Activated B cell treated with CpG ODN at 0.5 μM for 24 hours (primary cell): ENCODE measurements around the gene SNF8. TPM values are rescaled to one million over a fixed set of nuclear protein-coding genes. Genes with fewer than 3 reads are reported as not detected.

Source experiments
- ATAC-seq: fragments of 200-7000 bp; cut with Tn5 transposase; one replicate; pipeline ENCODE4 v1.10.0; 2021; ENCODE audit warnings: low read depth, mild to moderate bottlenecking, moderate library complexity
- CTCF ChIA-PET: fragments of 350-600 bp; sonication (Branson Sonifier 250); formaldehyde crosslinking; loops from one replicate; lab custom pipeline; 2021; ENCODE audit warnings: antibody characterized with exemption; lab: Charles Lee
- POLR2A ChIA-PET: fragments of 350-600 bp; sonication (Branson Sonifier 250); formaldehyde crosslinking; loops from one replicate; lab custom pipeline; 2021; ENCODE audit warnings: antibody characterized with exemption; lab: Charles Lee
- DNase-seq: peaks from one replicate; pipeline ENCODE4 v3.0.0; 2022
- H3K27ac Mint-ChIP-seq: one replicate; pipeline ENCODE4 v1.8.0; 2020; ENCODE audit warnings: mixed read lengths
- H3K27me3 Mint-ChIP-seq: one replicate; pipeline ENCODE4 v1.8.0; 2021; ENCODE audit warnings: mixed read lengths
- H3K36me3 Mint-ChIP-seq: one replicate; pipeline ENCODE4 v1.8.0; 2021; ENCODE audit warnings: low read depth, mixed read lengths
- H3K4me1 Mint-ChIP-seq: one replicate; pipeline ENCODE4 v1.8.0; 2021; ENCODE audit warnings: mixed read lengths
- H3K4me3 Mint-ChIP-seq: one replicate; pipeline ENCODE4 v1.8.0; 2020; ENCODE audit warnings: mild to moderate bottlenecking, mixed read lengths
- H3K9me3 Mint-ChIP-seq: one replicate; pipeline ENCODE4 v1.8.0; 2020; ENCODE audit warnings: mixed read lengths
- CTCF ChIP-seq: fragments of 200-600 bp; IDR thresholded peaks from one replicate; pipeline ENCODE4 v1.8.0; 2022; ENCODE audit warnings: antibody characterized with exemption, mild to moderate bottlenecking
- intact Hi-C: fragments of 100-400 bp; cut with micrococcal nuclease; formaldehyde crosslinking; loops from one replicate; pipeline ENCODE4 v1.15.1; 2024
- total RNA-seq: library from RNA; stranded (reverse); gene quantifications from 2 replicates; pipeline ENCODE4 v1.2.3, GENCODE V29; 2022

The SNF8 gene
- total RNA-seq, 1 donor from 2014 or later, result 130 TPM

GRCh38 chr17:48925251-48925990 lies 19.2 kb downstream of the SNF8 start:
- no peaks in the 10 kb centered on the region for H3K9me3 Mint-ChIP-seq
- ATAC-seq, result no peak
- H3K27ac Mint-ChIP-seq, result no peak overlapping the region
- TF ChIP-seq CTCF, result no peak
- peaks cover 90% of the 10 kb centered on the region for H3K36me3 Mint-ChIP-seq
- no peaks in the 10 kb centered on the region for H3K27me3 Mint-ChIP-seq
- POLR2A ChIA-PET, result no interaction called here
- no peak for DNase-seq
- intact Hi-C loops, result no loop called here
- no peaks in the 10 kb centered on the region for H3K4me1 Mint-ChIP-seq
- no peak overlapping the region for H3K4me3 Mint-ChIP-seq
- CTCF ChIA-PET, result no interaction called here

- Mint-ChIP-seq H3K27ac (peak overlapping the region; percentile 92), H3K4me3 (peak overlapping the region; percentile 60), H3K9me3 (no peaks in the 10 kb centered on the region), H3K4me1 (peaks cover 54% of the 10 kb centered on the region), H3K36me3 (peaks cover 80% of the 10 kb centered on the region), H3K27me3 (no peaks in the 10 kb centered on the region)
- POLR2A ChIA-PET, result interaction anchor here (0.6 to 5.8 kb wide), 13 partner anchors 8 to 1726 kb away, joined by 3 to 61 read pairs (median 5); partner anchors contain the start of genes ATP5MC1, CDC27, SNF8 and UBE2Z
- peak; percentile 90 for ATAC-seq
- no peak for TF ChIP-seq CTCF
- intact Hi-C loops, result loop anchor here (1.0 kb wide), 2 partner anchors 7 to 29 kb away; partner anchors contain the start of genes SNF8 and UBE2Z
- peak; percentile 35 for DNase-seq
- CTCF ChIA-PET, result interaction anchor here (0.7 to 2.2 kb wide), 4 partner anchors 23 to 117 kb away, joined by 3 to 11 read pairs (median 4); partner anchors contain the start of gene ATP5MC1
Measured at GRCh38 chr17:48915459-48916282, 29.0 kb downstream of the SNF8 start.

- Mint-ChIP-seq H3K27me3 (no peaks in the 10 kb centered on the region), H3K27ac (peak overlapping the region; percentile 92), H3K36me3 (peaks cover 76% of the 10 kb centered on the region), H3K9me3 (no peaks in the 10 kb centered on the region), H3K4me1 (peaks cover 78% of the 10 kb centered on the region), H3K4me3 (no peak overlapping the region)
- intact Hi-C loops, result no loop called here
- ChIA-PET CTCF (no interaction called here), POLR2A (no interaction called here)
- ATAC-seq (no peak), DNase-seq (no peak)
- no peak for TF ChIP-seq CTCF
Measured at GRCh38 chr17:48912476-48912875, 32.2 kb downstream of the SNF8 start.

- no peak for TF ChIP-seq CTCF
- Mint-ChIP-seq H3K36me3 (peaks cover 59% of the 10 kb centered on the region), H3K4me1 (peaks cover 70% of the 10 kb centered on the region), H3K27ac (peak overlapping the region; percentile 88), H3K27me3 (no peaks in the 10 kb centered on the region), H3K9me3 (no peaks in the 10 kb centered on the region), H3K4me3 (peak overlapping the region; percentile 96)
- CTCF ChIA-PET, result interaction anchor here (1.1 kb wide), 1 partner anchor 26 kb away, joined by 4 read pairs; no protein-coding TSS in a partner anchor
- ATAC-seq (no peak), DNase-seq (no peak)
- POLR2A ChIA-PET, result interaction anchor here (1.2 to 3.4 kb wide), 3 partner anchors 17 to 34 kb away, joined by 4 to 103 read pairs (median 4); partner anchors contain the start of genes ATP5MC1 and SNF8
- intact Hi-C loops, result no loop called here
Measured at GRCh38 chr17:48910370-48910769, 34.3 kb downstream of the SNF8 start.
